Measurements from ENCODE around the gene SETD3.

SETD3 gene

GRCh38 chr14:99394602-99395156 is 86.0 kb downstream of the SETD3 start:
- DNase-seq (ENCODE audit: low read depth in 2 of 2) = no peak

- DNase-seq (ENCODE audit: low read depth in 2 of 2) = peak in 1 of 2 donors; percentile 25
Measured at GRCh38 chr14:99393059-99393655, 87.5 kb downstream of the SETD3 start.

- DNase-seq (ENCODE audit: low read depth in 2 of 2) = no peak
Measured at GRCh38 chr14:99391671-99392070, 89.0 kb downstream of the SETD3 start.

- DNase-seq (ENCODE audit: low read depth in 2 of 2) = peak; percentile 33 to 45
Measured at GRCh38 chr14:99389174-99389826, 91.4 kb downstream of the SETD3 start.

GRCh38 chr14:99388286-99388685 is 92.4 kb downstream of the SETD3 start:
- no peak for DNase-seq (ENCODE audit: low read depth in 2 of 2)

GRCh38 chr14:99387880-99388279 is 92.8 kb downstream of the SETD3 start:
- no peak for DNase-seq (ENCODE audit: low read depth in 2 of 2)

- no peak for DNase-seq (ENCODE audit: low read depth in 2 of 2)
Measured at GRCh38 chr14:99384450-99385417, 95.9 kb downstream of the SETD3 start.

GRCh38 chr14:99383472-99384449 is 96.9 kb downstream of the SETD3 start:
- DNase-seq (ENCODE audit: low read depth in 2 of 2) = no peak

GRCh38 chr14:99382781-99383471 is 97.7 kb downstream of the SETD3 start:
- no peak for DNase-seq (ENCODE audit: low read depth in 2 of 2)

GRCh38 chr14:99382071-99382470 is 98.6 kb downstream of the SETD3 start:
- no peak for DNase-seq (ENCODE audit: low read depth in 2 of 2)

- DNase-seq (ENCODE audit: low read depth in 2 of 2) = no peak
Measured at GRCh38 chr14:99381688-99382060, 99.0 kb downstream of the SETD3 start.

- no peak for DNase-seq (ENCODE audit: low read depth in 2 of 2)
Measured at GRCh38 chr14:99380991-99381687, 99.5 kb downstream of the SETD3 start.

GRCh38 chr14:99380402-99380801 is 100.3 kb downstream of the SETD3 start:
- no peak for DNase-seq (ENCODE audit: low read depth in 2 of 2)

- DNase-seq (ENCODE audit: low read depth in 2 of 2) = no peak
Measured at GRCh38 chr14:99378782-99379214, 101.9 kb downstream of the SETD3 start.

- no peak for DNase-seq (ENCODE audit: low read depth in 2 of 2)
Measured at GRCh38 chr14:99377951-99378350, 102.7 kb downstream of the SETD3 start.

GRCh38 chr14:99374964-99375363 is 105.7 kb downstream of the SETD3 start:
- no peak for DNase-seq (ENCODE audit: low read depth in 2 of 2)

- no peak for DNase-seq (ENCODE audit: low read depth in 2 of 2)
Measured at GRCh38 chr14:99363616-99364290, 116.9 kb downstream of the SETD3 start.

- DNase-seq (ENCODE audit: low read depth in 2 of 2) = no peak
Measured at GRCh38 chr14:99363051-99363450, 117.6 kb downstream of the SETD3 start.

- no peak for DNase-seq (ENCODE audit: low read depth in 2 of 2)
Measured at GRCh38 chr14:99361596-99362215, 119.0 kb downstream of the SETD3 start.

Data from stimulated activated CD8-positive, alpha-beta memory T cell treated with anti-CD3 and anti-CD28 coated beads, Interleukin-2, amount 100 ng/mL, for 48 hours (primary cell).